HCEC 1CT (cell line): ENCODE results near the gene MYBBP1A.

ENCODE experiments used
- DNase-seq: peaks from one replicate; pipeline ENCODE4 v3.0.0-alpha.2; 2017

MYBBP1A gene

DNA sequence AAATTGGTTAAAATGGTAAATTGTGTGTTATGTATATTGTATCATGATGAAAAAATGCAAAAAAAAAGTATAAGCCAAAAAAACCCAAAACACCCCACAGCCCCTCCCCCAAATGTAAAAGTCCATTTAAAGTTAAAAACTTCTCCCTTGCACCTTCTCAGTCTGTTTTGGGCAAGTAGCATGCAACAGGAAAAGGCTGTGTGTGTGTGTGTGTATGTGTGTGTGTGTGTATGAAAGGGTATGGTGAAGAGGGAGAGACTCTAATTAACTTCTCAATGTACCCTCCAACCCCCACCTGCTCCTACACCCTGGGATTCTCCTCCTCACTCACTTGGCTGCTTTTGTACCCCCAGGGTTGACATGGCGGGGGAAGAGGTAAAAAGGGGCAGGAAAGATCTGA lies 14.4 kb upstream of the MYBBP1A start:
- no peak for DNase-seq

DNA sequence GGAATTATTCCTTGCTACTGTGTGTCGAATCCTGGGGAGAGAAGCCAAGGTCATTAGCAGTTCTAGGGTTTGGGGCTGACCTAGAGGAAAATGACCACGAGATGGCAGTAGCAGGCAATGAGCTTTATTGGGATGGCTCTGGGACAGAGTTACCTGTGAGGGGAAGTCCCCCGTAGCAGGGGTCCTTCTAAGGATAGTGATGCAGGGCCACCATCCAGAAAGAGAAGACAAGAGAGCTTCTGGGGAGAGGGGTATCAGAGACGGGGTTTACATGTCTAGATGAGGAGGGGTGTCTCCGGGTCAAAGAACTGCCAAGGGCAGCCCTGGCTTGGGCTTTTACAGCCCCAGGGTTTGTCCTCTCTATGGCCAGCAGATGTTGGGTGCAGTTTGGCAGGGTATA lies 11.6 kb upstream of the MYBBP1A start:
- DNase-seq = peak; percentile 39

DNA sequence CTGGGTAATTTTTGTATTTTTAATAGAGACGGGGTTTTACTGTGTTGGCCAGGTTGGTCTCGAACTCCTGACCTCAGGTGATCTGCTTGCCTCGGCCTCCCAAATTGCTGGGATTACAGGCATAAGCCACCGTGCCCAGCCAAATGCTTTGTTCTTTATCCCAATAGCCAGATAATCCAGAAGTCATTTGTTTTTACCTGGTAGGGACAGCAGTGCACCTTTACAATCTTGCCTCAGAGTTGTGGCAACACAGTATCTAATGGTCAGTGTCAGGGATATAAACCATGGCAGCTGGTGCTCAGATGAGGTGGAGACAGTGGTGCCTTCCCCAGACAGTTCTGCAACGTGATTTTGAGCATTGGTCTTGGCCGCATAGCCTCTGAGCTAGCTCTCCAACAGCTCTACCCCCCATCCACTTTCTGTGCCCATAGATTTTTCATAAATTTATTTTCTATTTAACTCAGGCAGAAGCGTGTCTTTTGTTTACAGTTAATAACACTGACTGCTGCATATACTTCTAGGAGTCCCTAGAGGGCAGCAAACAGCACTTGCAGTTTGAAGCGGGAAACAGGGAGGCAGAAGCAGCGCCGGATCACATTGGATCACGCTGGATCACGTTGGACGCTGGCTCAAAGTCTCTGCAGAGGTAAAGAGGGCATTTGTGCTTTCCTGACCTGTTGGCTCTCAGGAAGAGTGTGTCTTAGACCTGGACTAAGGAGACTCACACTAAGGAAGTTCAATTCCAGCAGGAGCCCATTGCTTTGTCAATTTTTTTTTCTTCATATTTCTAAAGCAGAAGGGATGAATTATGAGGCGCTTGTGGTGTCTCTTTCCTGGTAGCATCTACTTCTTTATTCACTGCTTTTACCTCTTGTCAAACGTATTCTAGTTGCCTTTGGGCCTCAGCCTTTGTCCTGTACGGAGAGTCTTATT lies 10.3 kb upstream of the MYBBP1A start:
- DNase-seq = peak; percentile 69

DNA sequence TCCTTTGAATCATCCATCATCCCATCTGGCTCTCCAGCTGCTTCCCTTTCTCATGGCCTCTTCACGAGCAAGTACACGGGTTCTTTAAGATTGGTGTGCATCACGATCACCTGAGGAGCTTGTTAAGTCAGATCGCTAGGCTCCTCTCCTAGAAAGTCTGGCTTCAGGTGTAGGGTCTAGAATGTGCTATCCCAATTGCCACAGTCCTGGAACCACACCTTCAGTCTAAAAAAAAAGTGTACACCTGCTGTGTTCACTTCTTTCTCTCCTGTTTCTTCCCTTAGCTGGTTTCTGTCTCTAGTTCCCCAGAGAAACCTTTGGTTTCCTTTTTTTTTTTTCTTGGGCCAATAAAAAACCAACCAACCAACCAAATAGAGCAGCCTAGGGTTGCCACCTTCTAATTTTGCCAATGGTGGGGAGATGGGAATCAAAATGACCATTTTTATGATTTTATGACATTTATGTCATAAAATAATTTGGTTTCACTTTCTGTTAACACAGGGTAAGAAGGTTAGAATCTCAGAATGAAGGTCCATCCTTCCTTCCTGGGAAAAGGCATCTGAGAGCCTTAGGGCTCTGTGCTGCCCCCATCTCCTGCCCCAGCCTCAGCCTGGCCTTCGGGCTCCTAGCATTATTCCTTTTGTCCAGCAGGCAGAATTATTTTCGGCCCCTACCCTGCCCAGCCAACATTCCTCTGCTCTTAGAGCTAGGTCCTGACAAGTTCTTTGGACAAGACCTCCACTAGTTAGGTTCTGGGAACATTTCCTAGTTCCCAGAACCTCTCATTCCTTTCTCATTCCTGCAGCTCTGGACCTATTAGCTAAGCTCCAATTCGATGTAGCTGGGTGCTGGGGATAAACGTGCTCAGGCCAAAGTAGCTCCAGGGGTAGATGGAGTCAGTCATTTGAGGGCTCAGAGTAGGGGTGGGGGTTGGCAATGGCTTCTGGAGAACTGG lies 7.1 kb upstream of the MYBBP1A start:
- no peak for DNase-seq

DNA sequence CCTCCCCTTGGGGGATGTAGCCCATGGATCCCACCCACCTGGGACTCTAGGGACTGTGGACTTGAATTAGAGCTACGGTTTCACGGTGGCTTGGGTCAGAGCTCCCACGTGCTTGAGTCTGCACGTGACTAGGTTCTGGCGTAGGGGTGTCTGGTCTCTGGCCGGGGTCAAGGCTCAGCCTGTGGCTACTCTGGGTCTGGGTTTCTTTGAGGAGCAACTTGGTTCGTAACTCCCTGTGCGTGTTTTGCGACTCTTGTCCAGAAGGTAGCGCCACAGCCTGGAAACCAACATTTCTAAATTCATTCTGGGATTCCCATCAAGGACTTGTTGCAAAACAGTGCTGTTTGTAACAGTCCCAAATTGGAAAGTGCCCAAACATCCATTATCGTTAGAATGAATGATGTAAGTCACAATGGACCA lies 5.7 kb upstream of the MYBBP1A start:
- no peak for DNase-seq

DNA sequence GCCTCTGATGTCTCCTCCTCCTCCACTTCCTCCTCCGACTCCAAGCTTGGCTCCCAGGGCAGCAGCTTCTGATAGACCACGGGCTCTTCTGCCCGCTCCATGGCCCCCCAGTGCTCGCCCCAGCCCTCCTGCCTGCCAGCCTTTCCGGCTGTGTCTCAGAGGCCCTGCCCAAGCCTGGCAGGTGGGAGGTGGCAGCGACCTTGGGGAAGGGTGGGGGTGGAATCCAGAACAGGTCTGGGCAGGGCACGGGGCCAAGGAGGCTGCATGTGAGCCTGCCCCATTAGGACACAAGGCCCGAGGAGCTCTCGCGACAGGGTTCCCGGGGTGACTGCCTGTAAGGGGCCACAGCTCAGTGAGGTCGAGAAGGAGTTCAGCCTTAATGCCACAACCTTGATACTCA lies 5.2 kb upstream of the MYBBP1A start, which contains the start of gene GGT6:
TSS of gene GGT6 (minus strand) at position 157 of the 400 bp plus-strand sequence. CDS start at position 101, 56 bp downstream.
- no peak for DNase-seq

DNA sequence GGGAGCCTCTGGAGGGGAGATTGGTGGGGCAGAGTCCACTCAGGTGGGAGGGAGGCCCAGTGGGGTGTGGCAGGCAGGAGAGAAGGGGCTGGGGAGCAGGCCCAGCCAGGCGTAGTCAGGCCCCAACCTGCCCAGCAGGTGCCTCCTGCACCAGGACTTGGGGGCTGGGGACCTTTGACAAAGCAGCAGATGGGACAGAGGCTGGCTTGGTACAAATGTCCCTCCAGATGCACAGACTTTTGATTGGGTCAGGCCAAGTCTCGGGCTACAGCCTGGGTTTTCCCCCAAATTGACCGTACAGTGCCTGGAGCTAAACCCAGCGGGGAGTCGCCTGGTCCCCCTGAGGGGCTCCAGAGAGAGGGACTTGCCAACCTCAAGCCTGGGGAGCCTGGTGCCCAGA lies 4.8 kb upstream of the MYBBP1A start:
- DNase-seq = no peak

DNA sequence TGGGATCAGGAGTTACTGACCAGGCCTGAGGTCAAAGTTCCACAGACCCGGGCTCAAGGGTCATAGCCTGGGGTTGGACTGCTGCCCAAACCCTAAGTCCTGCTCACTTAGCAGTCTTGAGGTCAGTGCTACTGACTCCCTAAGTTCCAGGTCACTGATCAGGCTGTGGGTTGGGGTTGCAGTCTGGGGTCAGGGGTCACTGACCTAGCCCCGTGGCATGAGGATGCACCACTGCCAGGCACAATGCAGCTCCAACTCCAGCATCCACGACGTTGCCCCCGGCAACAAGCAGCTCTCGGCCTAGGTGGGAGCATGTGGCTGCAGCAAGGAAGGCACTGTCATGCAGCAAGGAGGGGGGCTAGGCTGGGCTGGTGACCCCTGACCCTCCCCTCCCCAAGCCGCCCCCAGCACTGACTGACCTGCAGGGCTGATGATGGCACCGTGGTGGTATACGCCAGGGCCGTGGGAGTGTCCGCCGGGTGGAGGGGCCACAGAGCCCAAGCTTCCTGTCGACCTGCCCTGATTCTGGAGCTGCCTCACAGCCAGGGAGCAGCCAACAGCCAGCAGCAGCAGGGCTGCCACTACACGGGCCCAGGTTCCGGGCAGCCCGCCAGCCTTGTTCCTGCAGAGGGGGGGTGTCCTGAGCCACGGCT lies 4.1 kb upstream of the MYBBP1A start:
- DNase-seq = no peak

DNA sequence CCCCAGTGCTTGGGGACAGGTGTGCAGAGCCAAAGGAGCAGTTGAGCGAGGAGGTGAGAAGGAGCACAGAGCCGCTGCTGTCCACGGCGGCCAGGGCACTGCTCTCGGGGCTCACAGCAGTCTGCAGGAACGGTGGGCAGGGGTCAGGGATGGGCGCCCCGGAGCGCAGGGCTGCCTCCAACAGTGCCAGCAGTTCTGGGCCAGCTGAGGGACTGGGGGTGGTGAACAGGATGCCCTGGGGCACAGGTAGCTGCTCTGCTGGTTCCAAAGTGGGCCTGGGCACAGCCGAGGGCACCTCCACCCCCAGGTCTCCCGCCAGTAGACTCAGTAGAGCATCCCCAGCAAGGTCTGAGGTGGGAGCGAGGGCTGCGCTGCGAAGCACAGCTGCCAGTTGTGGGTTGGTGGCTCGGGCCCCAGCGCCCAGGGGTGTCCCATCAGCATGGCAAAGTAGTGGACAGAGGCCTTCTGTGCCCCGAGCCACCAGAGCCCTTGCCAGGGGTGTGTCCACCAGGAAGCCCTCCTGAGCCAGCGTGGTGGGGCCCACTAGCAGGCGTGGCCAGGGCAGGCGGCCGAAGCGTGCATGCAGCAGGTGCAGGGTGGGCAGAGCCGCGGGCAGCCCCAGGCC lies 3.3 kb upstream of the MYBBP1A start:
- no peak for DNase-seq

DNA sequence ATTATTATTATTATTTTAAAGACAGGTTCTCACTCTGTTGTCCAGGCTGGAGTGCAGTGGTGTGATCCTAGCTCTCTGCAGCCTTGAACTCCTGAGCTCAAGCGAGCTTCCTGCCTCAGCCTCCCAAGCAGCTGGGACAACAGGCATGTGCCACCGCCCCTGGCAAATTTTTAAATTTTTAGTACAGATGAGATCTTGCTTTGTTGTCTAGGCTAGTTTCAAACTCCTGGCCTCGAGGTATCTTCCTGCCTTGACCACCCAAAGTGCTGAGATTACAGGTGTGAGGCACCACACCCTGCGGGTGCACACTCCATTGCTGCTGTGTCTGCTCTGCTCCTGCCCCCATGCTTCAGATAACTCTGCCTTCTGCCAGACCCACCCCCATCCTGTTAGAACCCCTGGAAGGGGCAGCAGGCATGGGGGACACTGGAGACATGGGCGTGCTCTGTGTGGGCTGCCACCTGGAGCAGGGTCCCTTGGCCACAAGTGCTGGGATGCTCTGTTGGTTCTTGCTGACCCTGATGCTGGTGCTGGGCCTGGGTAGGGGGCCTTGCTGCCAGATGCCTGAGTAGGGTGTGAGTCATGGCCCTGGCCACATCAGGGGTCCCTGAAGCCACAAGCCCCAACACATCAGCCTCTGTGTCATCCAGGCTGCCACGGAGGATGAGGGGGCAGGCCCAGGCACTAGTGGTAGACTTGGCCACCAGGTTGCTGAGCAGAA lies 2.6 kb upstream of the MYBBP1A start:
- no peak for DNase-seq

DNA sequence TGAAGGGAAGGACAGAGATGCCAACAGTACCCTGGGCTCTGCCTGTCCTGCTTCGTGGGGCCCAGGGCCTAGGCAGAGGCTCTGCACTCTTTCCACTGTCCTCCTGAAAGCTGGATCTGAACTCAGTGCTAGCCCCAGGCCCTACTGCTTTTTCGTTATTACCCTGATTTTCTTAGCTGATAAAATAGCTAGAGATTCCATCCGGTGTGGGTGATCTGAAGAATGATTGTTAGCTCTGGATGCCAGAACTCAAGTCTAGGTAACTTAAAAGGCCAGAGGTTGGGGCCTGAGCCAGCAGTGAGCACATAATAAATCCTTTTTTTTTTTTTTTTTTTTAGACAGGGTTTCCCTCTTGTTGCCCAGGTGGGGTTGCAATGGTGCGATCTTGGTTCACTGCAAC lies 1.8 kb upstream of the MYBBP1A start:
- no peak for DNase-seq

DNA sequence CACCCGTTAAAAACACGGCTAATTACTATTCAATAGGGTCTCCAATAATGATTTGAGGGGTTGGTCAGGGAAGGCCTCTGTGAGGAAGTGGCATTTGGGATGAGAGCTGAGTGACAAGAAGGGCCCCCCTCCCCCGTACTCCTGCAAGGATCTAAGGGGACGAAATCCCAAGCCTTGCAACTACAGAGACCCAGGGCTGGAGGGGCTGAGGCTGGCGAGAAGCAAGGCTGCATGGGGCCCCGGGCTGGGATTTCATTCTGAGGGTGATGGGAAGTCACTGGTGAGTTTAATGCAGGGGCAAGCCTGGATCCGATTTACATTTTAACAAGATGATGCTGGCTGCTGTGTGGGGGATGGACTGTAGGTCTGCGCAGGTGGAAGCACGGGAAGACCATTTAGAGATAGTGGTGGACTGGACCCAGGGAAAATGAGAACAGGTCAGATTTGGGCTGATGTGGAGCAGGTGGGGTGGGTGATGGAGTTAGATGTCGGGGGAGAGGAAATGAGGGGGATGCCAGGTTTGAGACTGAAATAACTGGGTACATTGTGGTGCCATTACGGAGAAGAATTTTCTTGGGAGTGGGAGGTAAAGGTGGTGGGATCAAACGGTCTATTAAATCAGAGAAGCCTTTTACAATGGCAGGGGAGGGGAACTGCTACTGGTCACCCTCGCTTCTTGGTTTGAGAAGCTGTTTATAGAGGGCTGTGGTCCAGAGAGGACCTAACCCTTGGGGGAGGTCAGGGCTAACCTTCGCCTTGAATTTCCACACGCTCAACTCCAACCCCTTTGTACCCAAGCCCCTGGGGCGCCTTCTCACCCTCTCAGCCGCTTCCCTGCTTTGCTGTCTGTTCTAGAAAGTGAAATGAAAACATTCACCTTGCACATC lies 932 bp upstream of the MYBBP1A start:
- no peak for DNase-seq

DNA sequence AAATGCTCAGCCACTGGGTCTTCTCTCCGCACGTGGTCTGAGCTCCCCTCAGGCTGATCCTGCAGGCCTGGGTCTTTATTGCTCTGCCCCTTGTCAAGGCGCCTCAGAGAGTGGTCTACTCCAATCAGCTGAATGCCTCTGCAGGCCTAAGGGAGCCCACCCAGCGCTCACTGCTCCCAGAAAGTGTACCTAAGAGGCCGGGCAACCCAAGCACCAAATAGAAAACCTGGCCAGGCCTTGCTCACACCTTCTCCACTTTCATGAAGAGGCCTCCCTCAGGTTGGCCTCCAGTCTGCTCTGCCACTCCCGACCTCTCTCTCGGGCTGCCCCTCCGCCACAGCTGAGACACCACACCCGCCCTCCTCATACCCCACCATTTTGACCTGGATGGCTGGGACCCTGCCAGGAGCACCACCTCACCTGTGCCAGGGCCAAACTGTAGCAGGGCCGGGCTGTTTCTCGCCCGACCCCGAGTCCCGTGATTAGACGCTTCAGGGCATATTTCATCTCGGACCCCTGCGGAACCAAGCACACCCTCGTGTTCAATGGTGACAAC lies 665 bp downstream of the MYBBP1A start:
- DNase-seq = no peak

DNA sequence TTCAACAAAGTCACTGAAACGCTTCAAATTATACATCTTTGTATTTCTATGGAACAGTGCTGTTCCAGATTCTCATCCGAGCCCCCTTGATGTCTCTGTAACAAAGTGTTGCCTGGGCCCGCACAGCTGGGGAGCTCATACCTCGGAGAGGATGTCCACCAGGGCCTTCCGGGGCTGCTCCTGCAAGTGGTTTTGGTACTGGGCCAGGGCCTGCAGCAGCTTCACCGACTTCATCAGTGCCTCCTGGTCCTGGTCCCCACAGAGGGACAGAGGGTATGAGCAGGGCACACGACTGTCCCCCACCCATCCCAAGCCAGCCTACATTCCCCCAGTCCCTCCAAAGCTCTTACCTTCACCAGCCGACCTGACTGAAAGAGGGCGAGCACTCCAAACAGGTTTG lies 1.5 kb downstream of the MYBBP1A start:
- DNase-seq = no peak

DNA sequence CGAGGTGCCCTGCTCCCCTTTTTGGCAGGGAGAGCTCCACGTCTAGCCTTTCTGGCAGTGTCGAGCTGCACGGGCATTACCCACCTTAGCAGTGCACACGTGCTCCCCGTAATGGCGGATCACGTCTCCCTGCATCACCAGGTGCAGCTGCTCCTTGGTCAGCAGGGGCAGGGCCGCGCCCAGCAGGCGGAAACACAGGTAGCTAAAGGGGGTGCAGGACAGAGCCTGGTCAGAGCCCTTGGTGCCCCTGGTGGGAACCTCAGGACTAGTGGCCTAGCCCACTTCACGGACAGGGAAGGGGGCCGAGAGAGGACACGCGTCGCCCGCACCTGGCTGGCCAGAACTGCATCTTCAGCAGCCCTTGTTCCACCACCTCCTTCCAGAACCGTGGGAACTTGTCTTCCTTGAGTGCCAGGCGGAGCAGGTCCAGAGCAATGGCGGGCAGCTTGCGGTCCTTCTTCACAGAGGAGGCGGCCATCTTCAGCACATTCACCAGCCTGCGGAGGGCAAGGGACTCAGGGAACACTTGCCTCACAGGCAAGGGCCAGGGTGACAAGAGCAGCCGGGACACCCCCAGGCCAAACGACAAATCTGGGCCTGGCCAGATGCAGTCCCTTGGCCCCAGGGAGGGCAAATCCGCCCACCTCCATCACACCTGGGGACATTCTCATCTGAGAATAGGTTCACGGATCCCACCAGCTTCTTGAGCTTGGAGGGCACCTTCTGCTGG lies 3.2 kb downstream of the MYBBP1A start:
- DNase-seq = no peak

DNA sequence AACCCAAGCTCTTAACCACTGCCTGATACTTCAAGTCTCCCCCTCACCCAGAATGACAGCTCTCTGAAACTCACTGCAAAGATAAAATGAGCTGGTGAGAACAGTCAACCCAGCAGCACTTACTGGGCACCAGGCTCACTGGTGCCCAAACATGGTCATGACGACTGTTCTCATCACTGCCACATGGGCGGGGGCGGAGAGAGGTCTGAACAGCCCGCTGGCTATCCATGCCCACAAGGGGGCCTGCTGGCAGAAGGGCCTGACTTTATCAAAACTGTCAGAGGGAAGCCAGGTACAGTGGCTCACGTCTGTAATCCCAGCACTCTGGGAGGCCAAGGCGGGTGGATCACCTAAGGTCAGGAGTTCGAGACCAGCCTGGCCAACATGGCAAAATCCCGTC lies 4.0 kb downstream of the MYBBP1A start:
- peak; percentile 13 for DNase-seq

DNA sequence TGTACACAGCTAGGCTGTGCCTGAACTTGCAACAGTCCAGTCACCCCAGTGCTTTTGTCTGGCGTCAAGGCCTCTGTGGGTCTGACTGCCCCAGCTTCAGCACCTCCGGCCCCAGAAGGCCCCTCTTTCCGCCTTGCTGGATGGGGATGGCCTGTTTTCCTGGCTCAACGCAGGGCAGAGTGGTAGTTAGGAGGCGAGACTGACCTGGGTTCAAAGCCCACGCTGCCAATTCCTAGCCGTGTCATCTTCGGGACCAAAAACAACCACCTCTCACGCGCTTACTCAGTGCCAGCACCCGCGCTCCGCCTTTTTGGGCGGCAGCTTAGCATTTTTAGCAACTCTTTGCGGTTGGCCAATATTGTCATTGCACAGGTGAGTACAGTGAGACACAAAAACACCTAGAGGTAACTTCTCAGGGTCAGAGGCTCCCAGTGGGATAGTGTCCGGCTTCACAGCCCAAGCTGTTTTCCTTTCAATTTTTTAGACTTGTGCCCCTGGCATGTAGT lies 4.6 kb downstream of the MYBBP1A start:
- no peak for DNase-seq

DNA sequence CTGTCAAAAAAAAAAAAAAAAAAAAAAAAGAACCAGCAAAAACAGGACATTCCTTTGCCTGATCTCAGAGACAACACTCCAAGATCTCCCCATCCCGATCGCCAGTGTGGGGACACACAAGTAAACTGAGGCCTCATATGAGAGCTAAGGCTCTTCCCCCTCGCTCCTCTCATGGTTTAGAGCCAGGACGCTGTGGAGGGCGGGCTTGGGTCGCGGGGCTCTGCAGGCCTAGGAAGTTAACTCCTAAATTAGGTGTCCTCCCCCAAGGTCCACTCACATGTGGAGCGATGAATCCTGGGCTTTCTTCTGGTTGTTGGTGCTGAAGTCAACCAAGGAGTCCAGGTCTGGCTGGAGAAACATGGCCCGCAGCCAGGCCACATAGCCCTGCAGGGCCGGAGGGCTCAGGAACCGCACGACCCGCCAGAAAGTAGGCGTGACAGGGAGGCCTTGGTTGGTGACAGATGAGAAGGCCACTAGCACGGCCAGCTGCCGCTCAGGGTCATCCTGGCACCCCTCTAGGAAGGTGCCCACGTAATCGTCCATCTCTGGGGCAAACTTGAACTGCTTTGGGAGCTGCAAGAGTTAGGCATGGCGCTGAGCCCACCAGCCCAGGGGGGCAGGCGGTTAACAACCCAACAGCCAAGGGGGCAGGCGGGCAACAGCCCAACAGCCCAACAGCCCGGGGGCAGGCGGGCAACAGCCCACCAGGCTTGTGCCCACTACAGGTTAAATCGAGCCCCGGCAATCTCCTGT lies 5.2 kb downstream of the MYBBP1A start:
- no peak for DNase-seq
